Smooth muscle cell (in vitro differentiated cells): ENCODE data around the gene MC1R. TPM values are rescaled to one million over a fixed set of nuclear protein-coding genes. Genes with fewer than 3 reads are reported as not detected.

Experiments used
- DNase-seq: peaks from one replicate; lab custom pipeline; 2025; ENCODE audit not compliant: unreplicated experiment; lab: John Stamatoyannopoulos, UW
- H2AFZ ChIP-seq: fragments of 200-600 bp; sonication (generic); 2 replicates; pipeline ENCODE4 v1.6.0; 2016; ENCODE audit warnings: antibody characterized with exemption, low read depth, mild to moderate bottlenecking
- H3F3A ChIP-seq: fragments of 200-600 bp; sonication (generic); 2 replicates; pipeline ENCODE4 v1.6.0; 2017; ENCODE audit warnings: antibody characterized with exemption, low read depth
- H3K27ac ChIP-seq: fragments of 200-600 bp; sonication (generic); 2 replicates; pipeline ENCODE4 v1.5.1; 2016; ENCODE audit warnings: low read depth, mild to moderate bottlenecking
- H3K27me3 ChIP-seq: fragments of 200-600 bp; sonication (generic); 2 replicates; pipeline ENCODE4 v1.6.1; 2016; ENCODE audit warnings: low read depth, mild to moderate bottlenecking
- H3K36me3 ChIP-seq: fragments of 200-600 bp; sonication (generic); 2 replicates; pipeline ENCODE4 v1.5.1; 2016; ENCODE audit warnings: low read depth
- H3K4me1 ChIP-seq: fragments of 200-600 bp; sonication (generic); 2 replicates; pipeline ENCODE4 v1.5.1; 2016; ENCODE audit warnings: low read depth
- H3K4me2 ChIP-seq: fragments of 200-600 bp; sonication (generic); 2 replicates; pipeline ENCODE4 v1.6.0; 2016; ENCODE audit warnings: mild to moderate bottlenecking
- H3K4me3 ChIP-seq: fragments of 200-600 bp; sonication (generic); 2 replicates; pipeline ENCODE4 v1.5.1; 2016; ENCODE audit warnings: mild to moderate bottlenecking
- H3K79me2 ChIP-seq: fragments of 200-600 bp; sonication (generic); 2 replicates; pipeline ENCODE4 v1.6.0; 2016; ENCODE audit warnings: low read depth, mild to moderate bottlenecking
- H3K9ac ChIP-seq: fragments of 200-600 bp; sonication (generic); 2 replicates; pipeline ENCODE4 v1.6.0; 2016; ENCODE audit warnings: low read depth
- H3K9me3 ChIP-seq: fragments of 200-600 bp; sonication (generic); replicated peaks from 2 replicates; pipeline ENCODE4 v1.5.1; 2016; ENCODE audit warnings: low read depth
- H4K20me1 ChIP-seq: fragments of 200-600 bp; sonication (generic); 2 replicates; pipeline ENCODE4 v1.6.0; 2016; ENCODE audit warnings: low read depth
- CTCF ChIP-seq: fragments of 200-600 bp; sonication (generic); IDR thresholded peaks from 2 replicates; pipeline ENCODE4 v1.5.1; 2017; ENCODE audit warnings: borderline replicate concordance, mild to moderate bottlenecking, antibody characterized with exemption; ENCODE audit not compliant: insufficient read depth, poor library complexity, severe bottlenecking
- WGBS: methylation state at CpG from one replicate; pipeline ENCODE4 v1.1.7; 2016; ENCODE audit warnings: low lambda C conversion rate; 5-methylcytosine and 5-hydroxymethylcytosine counted together
- polyA plus RNA-seq: library from polyadenylated mRNA; unstranded; fragments of >200 nt; fragmentation: Nextera tagmentation; extraction: Ambion mirVana; gene quantifications from 2 replicates; pipeline ENCODE4 v1.2.1, GENCODE V29; 2016
- total RNA-seq: library from RNA; depleted of rRNA; stranded (reverse); fragments of >200 nt; gene quantifications from 2 replicates; pipeline ENCODE4 v1.2.3, GENCODE V29; 2014

MC1R gene
- total and polyA plus RNA-seq, 2 experiments from 2014 or later, result 14.5 to 16.8 TPM

- DNase-seq, result no peak
- Histone ChIP-seq H3K4me3 (no peak overlapping the region), H3K79me2 (peaks cover 34% of the 10 kb centered on the region), H3K9ac (no peak overlapping the region), H3K27me3 (no peaks in the 10 kb centered on the region), H3K36me3 (no peaks in the 10 kb centered on the region), H3K4me1 (no peaks in the 10 kb centered on the region), H2AFZ (no peak overlapping the region), H4K20me1 (peaks cover 60% of the 10 kb centered on the region), H3K4me2 (no peak overlapping the region), H3K27ac (no peak overlapping the region), H3F3A (no peaks in the 10 kb centered on the region), H3K9me3 (no peaks in the 10 kb centered on the region)
- WGBS, result 98% methylated on average over 12 of the region's 12 CpGs
- no peak for TF ChIP-seq CTCF
Observed at GRCh38 chr16:89952049-89952448, 33.4 kb downstream of the MC1R start.

GRCh38 chr16:89952551-89952950 lies 33.9 kb downstream of the MC1R start:
- DNase-seq, result no peak
- no peak overlapping the region for H2AFZ ChIP-seq
- H3K4me3 ChIP-seq, result no peak overlapping the region

DNA sequence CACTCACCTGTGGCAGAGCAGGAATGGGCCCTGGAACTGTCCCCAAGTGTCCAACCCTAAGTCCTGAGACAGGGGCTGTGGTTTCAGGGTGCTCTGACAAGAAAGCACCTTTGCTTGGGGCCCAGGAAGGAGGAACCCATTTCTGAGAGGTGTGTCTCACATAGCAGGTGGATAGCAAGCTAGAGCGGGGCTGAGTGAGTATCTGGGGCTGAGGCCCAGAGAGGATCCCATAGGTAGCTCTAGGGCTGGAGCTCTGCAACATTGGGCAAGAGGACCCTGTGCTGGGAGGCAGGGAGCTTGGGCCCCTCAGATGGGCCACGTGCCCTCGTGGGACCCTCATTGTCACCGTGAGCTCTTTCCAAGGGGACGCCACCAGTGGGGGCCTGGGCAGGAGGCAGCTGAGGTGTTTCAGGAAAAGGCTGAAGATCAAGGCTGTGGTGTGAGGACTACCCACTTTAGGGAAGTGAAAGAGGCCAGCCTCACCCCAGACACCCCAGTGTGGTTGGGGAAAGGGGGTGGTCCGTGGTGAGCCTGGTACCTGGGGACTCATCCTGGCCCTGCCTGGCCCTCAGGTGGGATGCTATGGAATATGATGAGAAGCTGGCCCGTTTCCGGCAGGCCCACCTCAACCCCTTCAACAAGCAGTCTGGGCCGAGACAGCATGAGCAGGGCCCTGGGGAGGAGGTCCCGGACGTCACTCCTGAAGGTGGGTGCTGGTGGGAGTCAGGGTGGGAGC lies 35.2 kb downstream of the MC1R start:
- no peak overlapping the region for H3K27ac ChIP-seq
- no peak overlapping the region for H2AFZ ChIP-seq
- no peaks in the 10 kb centered on the region for H3K36me3 ChIP-seq
- no peaks in the 10 kb centered on the region for H3F3A ChIP-seq
- TF ChIP-seq CTCF, result no peak
- H3K79me2 ChIP-seq, result peaks cover 34% of the 10 kb centered on the region
- H3K9ac ChIP-seq, result no peak overlapping the region
- H3K4me1 ChIP-seq, result no peaks in the 10 kb centered on the region
- H3K9me3 ChIP-seq, result no peaks in the 10 kb centered on the region
- no peak for DNase-seq
- H3K4me2 ChIP-seq, result no peak overlapping the region
- no peak overlapping the region for H3K4me3 ChIP-seq
- 98% methylated on average over 11 of the region's 11 CpGs for WGBS
- peaks cover 60% of the 10 kb centered on the region for H4K20me1 ChIP-seq
- H3K27me3 ChIP-seq, result no peaks in the 10 kb centered on the region

More at GRCh38 chr16:89952551-89952950, 33.9 kb downstream of the MC1R start:
- TF ChIP-seq CTCF, result no peak
- Histone ChIP-seq H3K9ac (no peak overlapping the region), H4K20me1 (peaks cover 60% of the 10 kb centered on the region), H3F3A (no peaks in the 10 kb centered on the region), H3K9me3 (no peaks in the 10 kb centered on the region), H3K27me3 (no peaks in the 10 kb centered on the region), H3K27ac (no peak overlapping the region), H3K4me2 (no peak overlapping the region), H3K36me3 (no peaks in the 10 kb centered on the region), H3K4me1 (no peaks in the 10 kb centered on the region), H3K79me2 (peaks cover 34% of the 10 kb centered on the region)
- over 99% methylated on average over 6 of the region's 6 CpGs for WGBS

- no peaks in the 10 kb centered on the region for H3K36me3 ChIP-seq
- TF ChIP-seq CTCF, result no peak
- no peaks in the 10 kb centered on the region for H3K4me1 ChIP-seq
- peaks cover 29% of the 10 kb centered on the region for H3K79me2 ChIP-seq
- no peak for DNase-seq
- no peak overlapping the region for H2AFZ ChIP-seq
- 94% methylated on average over 15 of the region's 15 CpGs for WGBS
- H3K9ac ChIP-seq, result no peak overlapping the region
- no peak overlapping the region for H3K4me3 ChIP-seq
- H4K20me1 ChIP-seq, result peaks cover 57% of the 10 kb centered on the region
- H3K4me2 ChIP-seq, result no peak overlapping the region
- no peak overlapping the region for H3K27ac ChIP-seq
- H3F3A ChIP-seq, result no peaks in the 10 kb centered on the region
- no peaks in the 10 kb centered on the region for H3K27me3 ChIP-seq
- no peaks in the 10 kb centered on the region for H3K9me3 ChIP-seq
Observed at GRCh38 chr16:89954462-89954861, 35.8 kb downstream of the MC1R start.
